ENCODE measurements around the gene RANGAP1.

Gene RANGAP1

GRCh38 chr22:41314821-41315220 is 28.8 kb upstream of the RANGAP1 start:
- Histone ChIP-seq H3K27ac (ENCODE audit: low read length) (no peak overlapping the region), H3K4me1 (ENCODE audit: control insufficient read depth, low read depth, low read length) (peaks cover 6% of the 10 kb centered on the region), H3K4me3 (ENCODE audit: low read length) (no peak overlapping the region), H3K36me3 (ENCODE audit: control insufficient read depth, low read depth, low read length) (peaks cover 3% of the 10 kb centered on the region), H3K9me3 (ENCODE audit: control insufficient read depth, low read depth, low read length) (no peaks in the 10 kb centered on the region), H3K27me3 (ENCODE audit: control insufficient read depth, insufficient read depth, low read length) (no peaks in the 10 kb centered on the region), H3K9ac (ENCODE audit: low read length) (no peak overlapping the region)

- no peak overlapping the region for H3K4me3 ChIP-seq (ENCODE audit: low read length)
- H3K9me3 ChIP-seq (ENCODE audit: control insufficient read depth, low read depth, low read length): no peaks in the 10 kb centered on the region
- H3K27me3 ChIP-seq (ENCODE audit: control insufficient read depth, insufficient read depth, low read length): no peaks in the 10 kb centered on the region
- no peak overlapping the region for H3K27ac ChIP-seq (ENCODE audit: low read length)
- peaks cover 6% of the 10 kb centered on the region for H3K4me1 ChIP-seq (ENCODE audit: control insufficient read depth, low read depth, low read length)
- no peak overlapping the region for H3K9ac ChIP-seq (ENCODE audit: low read length)
- H3K36me3 ChIP-seq (ENCODE audit: control insufficient read depth, low read depth, low read length): peaks cover 3% of the 10 kb centered on the region
Observed at GRCh38 chr22:41311487-41311886, 25.5 kb upstream of the RANGAP1 start.

GRCh38 chr22:41310336-41310735 is 24.3 kb upstream of the RANGAP1 start:
- peaks cover 6% of the 10 kb centered on the region for H3K4me1 ChIP-seq (ENCODE audit: control insufficient read depth, low read depth, low read length)

GRCh38 chr22:41308544-41308947 is 22.6 kb upstream of the RANGAP1 start:
- no peaks in the 10 kb centered on the region for H3K9me3 ChIP-seq (ENCODE audit: control insufficient read depth, low read depth, low read length)
- peaks cover 6% of the 10 kb centered on the region for H3K4me1 ChIP-seq (ENCODE audit: control insufficient read depth, low read depth, low read length)
- H3K27me3 ChIP-seq (ENCODE audit: control insufficient read depth, insufficient read depth, low read length): no peaks in the 10 kb centered on the region
- no peak overlapping the region for H3K27ac ChIP-seq (ENCODE audit: low read length)
- no peak overlapping the region for H3K9ac ChIP-seq (ENCODE audit: low read length)
- H3K4me3 ChIP-seq (ENCODE audit: low read length): no peak overlapping the region
- peaks cover 3% of the 10 kb centered on the region for H3K36me3 ChIP-seq (ENCODE audit: control insufficient read depth, low read depth, low read length)

More at GRCh38 chr22:41310336-41310735, 24.3 kb upstream of the RANGAP1 start:
- H3K9me3 ChIP-seq (ENCODE audit: control insufficient read depth, low read depth, low read length): no peaks in the 10 kb centered on the region
- H3K4me3 ChIP-seq (ENCODE audit: low read length): no peak overlapping the region
- no peaks in the 10 kb centered on the region for H3K27me3 ChIP-seq (ENCODE audit: control insufficient read depth, insufficient read depth, low read length)
- no peak overlapping the region for H3K9ac ChIP-seq (ENCODE audit: low read length)
- no peak overlapping the region for H3K27ac ChIP-seq (ENCODE audit: low read length)
- peaks cover 3% of the 10 kb centered on the region for H3K36me3 ChIP-seq (ENCODE audit: control insufficient read depth, low read depth, low read length)

GRCh38 chr22:41308054-41308453 is 22.1 kb upstream of the RANGAP1 start:
- no peak overlapping the region for H3K27ac ChIP-seq (ENCODE audit: low read length)

GRCh38 chr22:41305646-41306045 is 19.7 kb upstream of the RANGAP1 start:
- H3K36me3 ChIP-seq (ENCODE audit: control insufficient read depth, low read depth, low read length): peaks cover 3% of the 10 kb centered on the region
- H3K9ac ChIP-seq (ENCODE audit: low read length): no peak overlapping the region
- H3K4me1 ChIP-seq (ENCODE audit: control insufficient read depth, low read depth, low read length): peaks cover 13% of the 10 kb centered on the region
- H3K9me3 ChIP-seq (ENCODE audit: control insufficient read depth, low read depth, low read length): no peaks in the 10 kb centered on the region
- no peak overlapping the region for H3K27ac ChIP-seq (ENCODE audit: low read length)
- H3K27me3 ChIP-seq (ENCODE audit: control insufficient read depth, insufficient read depth, low read length): no peaks in the 10 kb centered on the region
- H3K4me3 ChIP-seq (ENCODE audit: low read length): no peak overlapping the region

More at GRCh38 chr22:41308054-41308453, 22.1 kb upstream of the RANGAP1 start:
- Histone ChIP-seq H3K4me3 (ENCODE audit: low read length) (no peak overlapping the region), H3K9ac (ENCODE audit: low read length) (no peak overlapping the region), H3K27me3 (ENCODE audit: control insufficient read depth, insufficient read depth, low read length) (no peaks in the 10 kb centered on the region), H3K4me1 (ENCODE audit: control insufficient read depth, low read depth, low read length) (peaks cover 10% of the 10 kb centered on the region), H3K9me3 (ENCODE audit: control insufficient read depth, low read depth, low read length) (no peaks in the 10 kb centered on the region), H3K36me3 (ENCODE audit: control insufficient read depth, low read depth, low read length) (peaks cover 3% of the 10 kb centered on the region)

- H3K27me3 ChIP-seq (ENCODE audit: control insufficient read depth, insufficient read depth, low read length): no peaks in the 10 kb centered on the region
- no peak overlapping the region for H3K27ac ChIP-seq (ENCODE audit: low read length)
- peaks cover 14% of the 10 kb centered on the region for H3K4me1 ChIP-seq (ENCODE audit: control insufficient read depth, low read depth, low read length)
- H3K9ac ChIP-seq (ENCODE audit: low read length): peak overlapping the region; percentile 87
- H3K4me3 ChIP-seq (ENCODE audit: low read length): peak overlapping the region; percentile 79
- no peaks in the 10 kb centered on the region for H3K9me3 ChIP-seq (ENCODE audit: control insufficient read depth, low read depth, low read length)
- H3K36me3 ChIP-seq (ENCODE audit: control insufficient read depth, low read depth, low read length): no peaks in the 10 kb centered on the region
Observed at GRCh38 chr22:41302811-41303210, 16.8 kb upstream of the RANGAP1 start.

GRCh38 chr22:41302021-41302767 is 16.2 kb upstream of the RANGAP1 start:
- Histone ChIP-seq H3K36me3 (ENCODE audit: control insufficient read depth, low read depth, low read length) (no peaks in the 10 kb centered on the region), H3K9ac (ENCODE audit: low read length) (peak overlapping the region; percentile 87), H3K4me3 (ENCODE audit: low read length) (peak overlapping the region; percentile 79), H3K9me3 (ENCODE audit: control insufficient read depth, low read depth, low read length) (no peaks in the 10 kb centered on the region), H3K4me1 (ENCODE audit: control insufficient read depth, low read depth, low read length) (peaks cover 14% of the 10 kb centered on the region), H3K27me3 (ENCODE audit: control insufficient read depth, insufficient read depth, low read length) (no peaks in the 10 kb centered on the region), H3K27ac (ENCODE audit: low read length) (no peak overlapping the region)

- Histone ChIP-seq H3K4me1 (ENCODE audit: control insufficient read depth, low read depth, low read length) (peaks cover 14% of the 10 kb centered on the region), H3K9me3 (ENCODE audit: control insufficient read depth, low read depth, low read length) (no peaks in the 10 kb centered on the region), H3K4me3 (ENCODE audit: low read length) (peak within 1 kb of the TSS; percentile 79), H3K9ac (ENCODE audit: low read length) (peak within 1 kb of the TSS; percentile 87), H3K27me3 (ENCODE audit: control insufficient read depth, insufficient read depth, low read length) (no peaks in the 10 kb centered on the region), H3K27ac (ENCODE audit: low read length) (no peak within 1 kb of the TSS), H3K36me3 (ENCODE audit: control insufficient read depth, low read depth, low read length) (no peaks in the 10 kb centered on the region)
Observed at GRCh38 chr22:41301085-41302020, 15.4 kb upstream of the RANGAP1 start, which contains the start of gene ZC3H7B. ZC3H7B (plus strand) TSS chr22:41301525; CDS start chr22:41320661, 19,136 bp downstream.

GRCh38 chr22:41300661-41301060 is 14.7 kb upstream of the RANGAP1 start:
- Histone ChIP-seq H3K4me1 (ENCODE audit: control insufficient read depth, low read depth, low read length) (peaks cover 14% of the 10 kb centered on the region), H3K27me3 (ENCODE audit: control insufficient read depth, insufficient read depth, low read length) (no peaks in the 10 kb centered on the region), H3K9me3 (ENCODE audit: control insufficient read depth, low read depth, low read length) (no peaks in the 10 kb centered on the region), H3K36me3 (ENCODE audit: control insufficient read depth, low read depth, low read length) (no peaks in the 10 kb centered on the region), H3K4me3 (ENCODE audit: low read length) (peak overlapping the region; percentile 79), H3K27ac (ENCODE audit: low read length) (no peak overlapping the region), H3K9ac (ENCODE audit: low read length) (peak overlapping the region; percentile 44)

GRCh38 chr22:41296826-41297667 is 11.1 kb upstream of the RANGAP1 start:
- H3K4me3 ChIP-seq (ENCODE audit: low read length): no peak overlapping the region
- H3K36me3 ChIP-seq (ENCODE audit: control insufficient read depth, low read depth, low read length): no peaks in the 10 kb centered on the region
- H3K27ac ChIP-seq (ENCODE audit: low read length): no peak overlapping the region
- H3K9me3 ChIP-seq (ENCODE audit: control insufficient read depth, low read depth, low read length): no peaks in the 10 kb centered on the region
- H3K4me1 ChIP-seq (ENCODE audit: control insufficient read depth, low read depth, low read length): peaks cover 5% of the 10 kb centered on the region
- no peaks in the 10 kb centered on the region for H3K27me3 ChIP-seq (ENCODE audit: control insufficient read depth, insufficient read depth, low read length)
- H3K9ac ChIP-seq (ENCODE audit: low read length): no peak overlapping the region
